Measurements from ENCODE around the gene RAB5B.

Gene RAB5B

GRCh38 chr12:56011509-56012090, 37.7 kb downstream of the RAB5B start (continued):
- TF ChIP-seq PRDM1 (tag by site-specific recombination; IDR thresholded peaks at IDR 0.05) (no peak), OVOL3 (tag by site-specific recombination; IDR thresholded peaks at IDR 0.05) (no peak), ZNF426 (tag by site-specific recombination; IDR thresholded peaks at IDR 0.05) (no peak), ZNF596 (tag by site-specific recombination; IDR thresholded peaks at IDR 0.05) (no peak), ZNF843 (tag by site-specific recombination; IDR thresholded peaks at IDR 0.05) (no peak), WT1 (tag by site-specific recombination; IDR thresholded peaks at IDR 0.05) (no peak)

GRCh38 chr12:56013482-56013881, 39.6 kb downstream of the RAB5B start:
- CTCF ChIA-PET = interaction anchor here (0.6 to 3.6 kb wide), 5 partner anchors 12 to 175 kb away, joined by 3 to 15 read pairs (median 4); partner anchors contain the start of gene SUOX
- H3K4me1 ChIP-seq (ENCODE audit: control insufficient read depth, insufficient read depth, low read length) = no peaks in the 10 kb centered on the region

GRCh38 chr12:56014205-56014604, 40.3 kb downstream of the RAB5B start:
- Histone ChIP-seq H3K27ac (ENCODE audit: extremely low read depth, low read depth, low read length) (no peak overlapping the region), H3K36me3 (ENCODE audit: control insufficient read depth in 2 of 2, insufficient read depth in 1 of 2, low read length in 2 of 2) (peaks cover 0 to 5% of the 10 kb centered on the region in 2 experiments; a peak in 1 of 3 replicates), H3K4me3 (ENCODE audit: low read depth, low read length) (no peak overlapping the region), H3K4me1 (ENCODE audit: control insufficient read depth, insufficient read depth, low read length) (no peaks in the 10 kb centered on the region), H3K9me3 (ENCODE audit: control insufficient read depth, insufficient read depth, low read depth, low read length) (no peaks in the 10 kb centered on the region)
- POLR2A ChIA-PET = interaction anchor here (0.7 to 1.7 kb wide), 3 partner anchors 17 to 87 kb away, joined by 3 to 7 read pairs (median 7); partner anchors contain the start of genes RAB5B and SUOX
- CTCF ChIA-PET = interaction anchor here (0.7 to 3.6 kb wide), 5 partner anchors 13 to 174 kb away, joined by 3 to 15 read pairs (median 4); partner anchors contain the start of gene SUOX
- no peak for TF ChIP-seq ZBTB10 (tag by site-specific recombination; IDR thresholded peaks at IDR 0.05)
- 0 out of 2 replicates have a peak, but pooled peaks have one; percentile 21 for TF ChIP-seq ZBTB17 (tag by site-specific recombination; IDR thresholded peaks at IDR 0.05)

More at GRCh38 chr12:56013482-56013881, 39.6 kb downstream of the RAB5B start:
- H3K4me3 ChIP-seq (ENCODE audit: low read depth, low read length) = no peak overlapping the region
- H3K36me3 ChIP-seq (ENCODE audit: control insufficient read depth in 2 of 2, insufficient read depth in 1 of 2, low read length in 2 of 2) = peaks cover 0 to 5% of the 10 kb centered on the region in 2 experiments; a peak in 1 of 3 replicates
- no peaks in the 10 kb centered on the region for H3K9me3 ChIP-seq (ENCODE audit: control insufficient read depth, insufficient read depth, low read depth, low read length)
- no peak overlapping the region for H3K27ac ChIP-seq (ENCODE audit: extremely low read depth, low read depth, low read length)
- no peak for TF ChIP-seq ZNF121 (tag by site-specific recombination; IDR thresholded peaks at IDR 0.05)
- no peak for TF ChIP-seq ZSCAN30 (tag by site-specific recombination; IDR thresholded peaks at IDR 0.05)
- TF ChIP-seq ZBTB49 (tag by site-specific recombination; IDR thresholded peaks at IDR 0.05; ENCODE audit: low read depth) = no peak
- TF ChIP-seq ZNF221 (tag by site-specific recombination; IDR thresholded peaks at IDR 0.05; ENCODE audit: borderline replicate concordance) = no peak
- no peak for TF ChIP-seq KLF17 (tag by site-specific recombination; IDR thresholded peaks at IDR 0.05)
- no peak for TF ChIP-seq ZNF571 (tag by site-specific recombination; IDR thresholded peaks at IDR 0.05)
- TF ChIP-seq ZNF521 (tag by site-specific recombination; IDR thresholded peaks at IDR 0.05) = no peak
- no peak for TF ChIP-seq ZNF837 (tag by site-specific recombination; IDR thresholded peaks at IDR 0.05)
- POLR2A ChIA-PET = interaction anchor here (0.6 to 1.7 kb wide), 4 partner anchors 17 to 184 kb away, joined by 3 to 7 read pairs (median 5); partner anchors contain the start of genes DNAJC14, RAB5B and SUOX
